GM19468 (cell line): Measurements from ENCODE around the gene C2CD4D.

Experiments
- ATAC-seq: cut with Tn5 transposase; IDR thresholded peaks from one replicate; pipeline ENCODE4 v1.9.1; 2021; ENCODE audit warnings: mild to moderate bottlenecking, moderate library complexity, moderate number of reproducible peaks; ENCODE audit not compliant: unreplicated experiment; ENCODE audit errors: extremely low read depth

The C2CD4D gene

DNA sequence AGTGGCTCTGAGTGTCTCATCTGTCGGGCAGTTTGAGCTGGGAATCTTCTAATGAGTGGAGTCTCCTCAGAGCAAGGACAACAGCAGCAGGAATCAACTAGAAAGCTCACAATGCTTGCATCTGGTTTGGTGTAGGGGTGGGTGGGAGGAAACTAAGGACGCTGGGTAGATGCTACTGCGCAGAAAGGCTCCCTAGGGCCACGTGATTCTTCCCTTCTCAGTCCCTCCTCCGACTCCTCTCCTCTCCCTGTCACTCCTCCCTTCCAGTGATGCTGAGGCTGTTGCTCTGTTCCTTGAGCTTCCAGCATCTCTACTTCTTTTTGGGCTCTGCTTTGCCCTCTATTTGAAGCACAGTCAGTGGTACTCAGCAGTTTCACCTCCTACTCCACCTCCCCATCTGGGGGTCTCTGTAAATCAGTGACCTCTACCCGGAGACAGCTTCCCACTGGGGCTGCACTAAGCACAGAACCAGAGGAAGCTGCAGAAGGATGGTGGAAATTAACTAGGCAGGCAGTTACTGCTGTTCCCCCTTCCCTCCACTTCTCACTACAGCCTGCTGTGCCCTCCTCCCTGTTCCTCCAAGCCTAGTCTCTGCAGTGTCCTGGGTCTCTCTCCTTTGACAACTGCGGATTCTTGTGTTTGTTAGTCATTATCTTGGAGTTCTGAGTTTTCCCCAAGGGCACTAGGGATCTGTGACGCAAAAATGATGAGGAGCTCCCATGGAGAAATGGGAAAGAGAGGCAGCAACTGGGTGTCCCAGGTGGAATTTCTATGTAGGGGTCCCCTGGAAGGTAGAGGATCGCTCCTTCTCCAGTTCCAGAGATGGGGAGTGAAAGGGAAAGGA lies 40.2 kb downstream of the C2CD4D start:
- ATAC-seq = no peak

GRCh38 chr1:151798571-151798970 lies 41.0 kb downstream of the C2CD4D start:
- ATAC-seq = no peak

GRCh38 chr1:151790940-151791651 lies 48.5 kb downstream of the C2CD4D start:
- ATAC-seq = no peak

DNA sequence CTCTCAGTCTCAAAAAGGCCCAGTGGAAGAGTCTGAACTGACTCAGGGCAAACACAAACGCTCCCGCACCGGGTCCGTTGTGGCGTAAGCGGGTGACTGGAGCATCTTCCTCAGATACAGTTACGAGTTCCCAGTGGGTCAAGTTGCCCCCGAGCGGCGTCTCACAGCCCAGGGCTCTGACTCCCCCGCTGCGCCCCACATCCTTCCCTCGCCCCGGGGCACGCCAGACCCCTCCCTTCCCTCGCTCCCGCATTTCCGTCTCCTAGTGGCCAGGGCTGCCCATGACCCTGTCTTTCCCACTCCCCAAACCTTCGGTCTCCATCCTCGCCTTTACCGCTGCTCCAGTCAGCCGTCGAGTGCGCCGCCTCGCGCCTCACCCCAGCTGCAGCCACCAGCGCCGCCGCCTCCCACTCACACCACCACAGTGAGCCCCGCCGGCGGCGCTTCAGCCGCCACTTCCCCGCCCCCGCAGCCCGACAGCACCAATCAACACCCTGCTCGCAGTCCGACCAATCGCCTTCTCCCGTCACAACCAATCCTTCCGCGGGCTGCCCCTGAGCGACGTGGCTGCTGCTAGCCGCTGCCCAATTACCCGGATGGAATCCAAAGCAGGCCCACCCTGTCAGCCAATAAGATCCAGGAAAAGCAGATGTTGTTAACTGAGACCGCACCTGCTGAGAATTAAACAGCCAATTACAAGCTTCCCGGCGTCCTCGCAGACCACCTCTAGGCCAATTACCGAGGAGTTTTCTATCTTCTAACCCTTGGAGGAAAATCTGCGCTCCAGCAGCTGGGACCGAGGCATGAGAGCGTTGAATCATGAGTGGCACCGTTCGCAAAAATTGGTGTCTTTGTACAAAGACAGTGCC lies 49.3 kb downstream of the C2CD4D start, which contains the start of gene TDRKH:
Gene TDRKH, minus strand, starts transcription at position 430 of the 869 bp plus-strand sequence. CDS start 7,478 bp downstream, outside the sequence.
- peak; percentile 94 for ATAC-seq
